Fibroblast of mammary gland (primary cell): ENCODE data around the gene NADSYN1.
A peak's percentile ranks its signal among the peaks of the same experiment; 100 is the strongest.

Source experiments
- DNase-seq: peaks from one replicate; pipeline ENCODE4 v3.0.0-alpha.2; 2010; ENCODE audit warnings: low read depth
- H3K4me3 ChIP-seq: 2 replicates; pipeline ENCODE4 v1.5.1; 2011; ENCODE audit warnings: low read depth, mild to moderate bottlenecking, low read length, moderate library complexity; ENCODE audit not compliant: control insufficient read depth
- CTCF ChIP-seq: conservative IDR thresholded peaks from 2 replicates; pipeline ENCODE4 v1.5.1; 2011; ENCODE audit warnings: low read depth, low read length, inconsistent platforms; ENCODE audit not compliant: control insufficient read depth, insufficient read depth

The NADSYN1 gene

DNA sequence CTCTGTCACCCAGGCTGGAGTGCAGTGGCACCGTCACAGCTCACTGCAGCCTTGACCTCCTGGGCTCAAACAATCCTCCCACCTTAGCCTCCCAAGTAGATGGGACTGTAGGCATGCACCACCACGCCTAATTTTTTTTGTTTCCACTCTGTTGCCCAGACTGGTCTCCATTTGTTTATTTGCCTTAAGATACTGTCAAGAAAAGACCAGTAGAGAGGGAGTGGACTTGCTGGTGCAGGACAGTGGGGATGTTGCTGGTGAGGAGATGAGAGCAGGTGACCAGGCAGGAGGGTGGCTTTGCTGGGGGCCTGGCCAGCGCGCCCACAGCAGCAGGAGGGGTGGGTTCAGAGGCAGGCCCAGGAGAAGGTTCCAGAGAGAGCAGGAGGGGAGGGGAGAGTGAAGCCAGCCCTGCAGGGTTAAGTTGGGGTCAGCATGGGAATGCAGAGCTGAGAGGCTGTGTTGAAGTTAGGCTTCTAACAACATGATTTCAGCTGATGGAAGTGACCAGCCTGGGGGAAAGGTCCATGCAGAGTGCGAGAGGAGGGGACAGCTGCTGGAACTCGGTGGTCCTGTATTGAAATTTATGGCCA lies 35.8 kb downstream of the NADSYN1 start:
- no peak for DNase-seq
- H3K4me3 ChIP-seq = no peak overlapping the region
- no peak for TF ChIP-seq CTCF

DNA sequence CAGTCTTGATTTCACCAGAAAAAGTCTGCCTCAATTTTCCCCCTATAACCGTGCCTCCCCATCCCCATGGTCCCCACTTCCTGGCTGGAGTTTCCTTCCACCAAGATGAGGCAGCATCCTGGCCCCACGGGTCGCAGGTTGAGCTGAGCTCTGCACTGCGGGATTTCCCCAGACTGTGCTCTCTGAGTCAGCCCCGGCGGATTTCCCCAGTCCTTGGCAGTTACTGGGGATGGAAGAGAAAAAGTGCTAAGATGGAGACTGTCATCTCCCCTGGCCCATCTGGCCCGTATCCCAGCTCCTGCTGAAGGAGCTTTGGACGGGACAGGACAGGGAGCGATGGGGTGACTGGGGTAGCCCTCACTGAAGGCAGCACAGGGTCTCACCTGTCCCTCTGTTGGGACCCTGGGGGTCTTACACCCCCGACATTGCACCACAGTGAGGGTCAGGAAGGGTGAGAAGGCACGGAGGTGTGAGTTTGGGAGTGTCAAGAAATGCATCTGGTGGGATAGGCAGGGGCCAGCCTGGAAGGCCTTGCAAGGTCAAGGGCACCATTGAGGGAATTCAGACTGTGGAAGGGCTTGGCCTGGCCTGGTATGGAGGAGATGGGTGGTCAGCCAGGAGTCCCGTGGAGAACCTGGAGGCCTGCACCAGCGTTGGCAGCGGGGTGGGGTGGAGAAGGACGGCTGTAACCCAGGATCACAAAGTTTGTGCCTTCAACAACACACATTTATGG lies 36.5 kb downstream of the NADSYN1 start:
- peak; percentile 30 for DNase-seq
- TF ChIP-seq CTCF = no peak
- no peak overlapping the region for H3K4me3 ChIP-seq

DNA sequence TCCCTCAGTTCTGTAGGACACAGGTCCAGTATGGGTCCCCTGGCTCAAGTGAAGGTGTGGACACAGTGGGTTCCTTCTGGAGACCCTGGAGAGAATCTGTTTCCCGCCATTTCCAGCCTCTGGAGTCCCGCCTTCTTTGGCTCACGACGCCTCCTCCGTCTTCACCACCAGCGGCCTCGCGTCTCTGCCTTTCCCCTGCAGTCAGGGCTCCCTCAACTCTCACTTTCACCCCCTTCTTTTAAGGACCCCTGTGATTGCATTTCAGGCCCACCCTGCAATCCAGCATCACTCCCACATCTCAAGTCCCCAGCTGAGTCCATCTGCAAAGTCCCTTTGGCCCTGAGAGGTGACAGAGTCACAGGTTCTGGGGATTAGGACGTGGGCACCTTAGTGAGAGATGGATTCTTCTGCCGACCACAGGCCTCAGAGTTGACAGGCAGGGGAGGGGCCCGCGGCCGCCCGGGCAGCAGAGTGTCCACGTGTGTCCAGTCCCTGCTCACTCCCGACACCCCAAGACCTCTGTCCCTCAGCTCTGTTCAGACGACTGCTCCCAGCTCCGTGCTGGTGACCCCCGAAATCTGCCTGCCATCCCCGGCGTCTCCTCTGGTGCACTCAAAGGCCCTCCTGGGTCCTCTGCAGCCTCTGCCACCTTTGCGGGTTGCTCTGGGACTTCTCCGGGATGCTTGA lies 37.2 kb downstream of the NADSYN1 start:
- no peak overlapping the region for H3K4me3 ChIP-seq
- no peak for DNase-seq
- no peak for TF ChIP-seq CTCF

DNA sequence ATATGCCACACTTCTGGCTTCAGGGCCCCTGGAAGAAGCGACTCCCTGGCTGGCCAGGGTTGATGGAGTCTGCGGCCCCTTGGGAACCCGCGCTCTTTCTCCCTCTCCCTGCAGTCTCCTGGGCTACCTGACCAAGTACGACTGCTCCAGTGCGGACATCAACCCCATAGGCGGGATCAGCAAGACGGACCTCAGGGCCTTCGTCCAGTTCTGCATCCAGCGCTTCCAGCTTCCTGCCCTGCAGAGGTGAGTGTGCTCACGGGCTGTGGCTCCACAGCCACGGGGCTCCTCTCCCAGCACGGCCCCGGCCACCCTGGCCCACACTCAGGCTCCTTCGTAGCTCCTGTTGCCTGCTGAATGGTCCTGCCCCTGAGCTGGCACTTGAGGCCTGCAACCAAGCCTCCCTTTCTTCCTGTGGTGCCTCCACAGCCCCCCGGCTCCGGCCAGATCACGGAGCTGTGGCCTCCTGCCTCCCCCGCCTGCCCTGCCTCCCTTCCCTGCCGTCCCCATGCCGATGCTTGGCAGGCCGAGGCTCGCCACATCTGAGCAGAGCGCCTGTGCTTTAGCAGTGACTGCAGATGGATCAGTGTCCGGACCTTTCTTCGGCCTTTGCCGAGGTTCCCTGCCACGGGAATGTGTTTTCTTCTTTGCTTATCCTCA lies 37.9 kb downstream of the NADSYN1 start:
- no peak for DNase-seq
- no peak overlapping the region for H3K4me3 ChIP-seq
- TF ChIP-seq CTCF = no peak

DNA sequence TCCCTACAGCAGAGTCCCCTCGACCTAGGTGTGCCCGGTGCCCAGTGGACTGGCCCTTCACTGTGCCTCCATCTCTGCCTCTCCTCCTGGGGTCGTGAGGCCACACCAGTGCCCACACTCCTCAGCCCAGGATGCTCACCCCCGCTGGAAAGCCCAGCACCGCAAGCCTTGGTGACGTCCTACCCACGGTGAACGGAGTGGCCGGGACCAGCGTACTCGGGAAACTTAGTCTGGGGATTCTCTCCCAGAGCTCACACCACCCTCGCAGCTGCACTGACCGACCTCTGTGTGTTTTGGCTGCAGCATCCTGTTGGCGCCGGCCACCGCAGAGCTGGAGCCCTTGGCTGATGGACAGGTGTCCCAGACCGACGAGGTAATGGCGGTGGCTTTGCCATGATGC lies 38.5 kb downstream of the NADSYN1 start:
- no peak for TF ChIP-seq CTCF
- DNase-seq = no peak

GRCh38 chr11:71491940-71492339 lies 38.9 kb downstream of the NADSYN1 start:
- no peak for TF ChIP-seq CTCF
- no peak overlapping the region for H3K4me3 ChIP-seq
- no peak for DNase-seq

More for the DNA sequence above, 38.5 kb downstream of the NADSYN1 start:
- H3K4me3 ChIP-seq = no peak overlapping the region
